ENCODE data around the gene CNN1.

Gene CNN1

DNA sequence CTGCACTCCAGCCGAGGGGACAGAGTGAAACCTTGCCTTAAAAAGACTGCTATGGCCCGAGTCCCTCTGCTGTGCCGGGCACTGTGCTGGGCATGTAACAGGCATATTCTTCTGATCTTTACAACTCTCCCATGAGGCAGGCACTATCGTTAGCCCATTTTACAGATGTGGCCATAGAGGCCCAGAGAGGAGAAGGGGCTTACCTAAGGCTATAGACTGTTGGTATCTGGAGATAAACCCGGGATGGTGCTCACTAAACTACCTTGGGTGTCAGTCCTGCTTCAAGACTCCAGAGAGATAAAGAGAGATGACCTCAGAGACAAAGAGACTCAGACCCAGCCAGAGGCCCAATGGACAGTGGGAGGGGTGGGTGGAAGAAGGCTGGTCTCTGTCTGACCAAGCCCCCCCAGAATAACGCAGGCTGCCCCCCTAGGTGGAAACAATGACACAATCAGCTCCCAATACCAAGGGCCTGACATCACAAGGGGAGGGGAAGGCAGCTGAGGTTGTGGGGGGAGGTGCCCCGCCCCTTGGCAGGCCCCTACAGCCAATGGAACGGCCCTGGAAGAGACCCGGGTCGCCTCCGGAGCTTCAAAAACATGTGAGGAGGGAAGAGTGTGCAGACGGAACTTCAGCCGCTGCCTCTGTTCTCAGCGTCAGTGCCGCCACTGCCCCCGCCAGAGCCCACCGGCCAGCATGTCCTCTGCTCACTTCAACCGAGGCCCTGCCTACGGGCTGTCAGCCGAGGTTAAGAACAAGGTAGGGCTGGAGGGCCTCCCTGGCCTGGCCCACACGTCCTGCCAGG, at the start of gene CNN1:
Gene CNN1 (plus strand): TSS at position 620 of the 805 bp plus-strand sequence. CDS start 77 bp downstream, at position 697.
- no peak for FAIRE-seq
- peak; percentile 80 for DNase-seq (ENCODE audit: insufficient read length, low spot score)

DNA sequence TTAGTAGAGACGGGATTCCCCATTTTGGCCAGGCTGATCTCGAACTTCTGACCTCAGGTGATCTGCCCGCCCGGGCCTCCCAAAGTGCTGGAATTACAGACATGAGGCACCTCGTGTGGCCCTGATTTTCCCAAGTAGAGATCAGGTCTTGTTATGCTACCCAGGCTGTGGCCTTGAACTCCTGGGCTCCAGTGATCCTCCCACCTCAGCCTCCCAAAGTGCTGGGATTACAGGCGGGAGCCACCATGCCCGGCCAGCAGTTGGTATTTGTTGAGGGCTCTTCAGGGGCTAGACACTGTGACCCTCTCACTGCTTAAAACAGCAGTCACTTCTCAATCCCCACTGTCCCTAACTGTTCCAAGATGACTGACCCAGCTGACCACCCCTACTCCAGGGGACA, 49.3 kb upstream of the CNN1 start:
- DNase-seq (ENCODE audit: insufficient read length, low spot score) (no peak), FAIRE-seq (no peak)

DNA sequence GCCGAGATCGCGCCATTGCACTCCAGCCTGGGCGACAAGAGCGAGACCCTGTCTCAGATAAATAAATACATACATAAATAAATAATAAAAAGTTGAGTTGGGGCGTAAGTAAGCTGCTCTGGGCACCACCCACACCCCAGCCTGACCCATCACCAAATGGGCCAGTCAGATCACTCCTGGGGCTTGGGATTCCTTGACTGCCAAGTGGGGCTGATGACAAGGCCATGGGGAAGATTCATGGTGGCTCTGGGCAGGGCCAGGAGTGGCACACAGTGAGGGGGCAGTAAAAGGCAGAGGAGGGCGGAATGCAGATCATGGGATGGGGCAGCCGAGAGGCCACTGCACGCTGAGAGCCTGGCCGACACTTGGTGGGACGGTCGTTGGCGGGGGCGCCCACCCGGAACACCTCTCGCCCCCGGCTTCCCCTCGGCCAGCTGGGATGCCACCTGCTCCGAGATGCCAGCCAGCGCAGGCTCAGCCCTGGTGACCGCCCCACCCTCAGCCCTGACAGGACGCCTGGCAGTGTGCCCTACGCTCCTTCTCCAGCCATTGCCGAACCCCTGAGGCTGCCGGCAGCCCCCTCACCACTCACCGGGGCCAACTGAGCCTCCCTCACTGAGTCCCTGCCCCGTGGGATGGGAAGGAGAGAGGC, 43.9 kb upstream of the CNN1 start:
- DNase-seq (ENCODE audit: insufficient read length, low spot score) (no peak), FAIRE-seq (no peak)

DNA sequence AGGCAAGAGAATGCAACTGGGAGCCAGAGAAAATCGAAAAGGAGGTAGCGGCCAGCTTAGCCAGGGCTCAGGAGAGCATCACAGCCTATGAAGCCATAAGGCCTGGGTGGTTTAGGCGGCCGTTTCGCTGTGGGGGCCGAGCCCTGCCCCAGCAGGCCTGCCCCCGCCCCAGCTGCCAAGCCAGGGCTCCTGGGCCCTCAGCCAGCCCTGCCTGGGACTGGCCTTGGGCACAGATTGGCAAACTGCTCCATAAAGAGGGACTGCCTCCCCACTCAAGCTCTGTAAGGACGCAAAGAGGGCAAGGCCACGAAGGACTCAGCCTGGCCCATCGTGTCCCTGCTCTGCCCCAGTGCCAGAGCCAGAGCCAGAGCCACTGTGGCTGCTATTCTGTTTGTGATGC, 43.2 kb upstream of the CNN1 start:
- no peak for DNase-seq (ENCODE audit: insufficient read length, low spot score)

DNA sequence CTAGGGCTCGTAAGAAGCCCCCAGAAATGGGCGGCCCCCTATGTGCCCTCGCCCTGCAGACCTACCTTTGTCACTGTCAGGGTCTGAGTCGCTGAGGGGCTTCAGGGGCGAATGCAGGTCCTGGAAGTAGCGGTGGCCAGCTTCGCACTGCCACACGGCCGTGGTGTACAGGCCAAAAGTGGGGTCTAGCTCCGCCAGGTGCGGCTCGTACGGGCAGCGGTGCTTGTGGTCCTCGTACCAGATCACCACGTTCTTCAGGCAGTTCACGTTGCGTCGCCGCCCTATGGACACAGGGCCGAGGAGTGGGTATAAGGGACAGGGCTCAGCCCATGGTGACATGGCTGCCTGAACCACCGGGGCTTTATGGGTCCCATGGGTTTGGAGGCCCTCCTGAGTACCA, 42.8 kb upstream of the CNN1 start:
- no peak for FAIRE-seq

More for the DNA sequence above, 43.2 kb upstream of the CNN1 start:
- FAIRE-seq: no peak

DNA sequence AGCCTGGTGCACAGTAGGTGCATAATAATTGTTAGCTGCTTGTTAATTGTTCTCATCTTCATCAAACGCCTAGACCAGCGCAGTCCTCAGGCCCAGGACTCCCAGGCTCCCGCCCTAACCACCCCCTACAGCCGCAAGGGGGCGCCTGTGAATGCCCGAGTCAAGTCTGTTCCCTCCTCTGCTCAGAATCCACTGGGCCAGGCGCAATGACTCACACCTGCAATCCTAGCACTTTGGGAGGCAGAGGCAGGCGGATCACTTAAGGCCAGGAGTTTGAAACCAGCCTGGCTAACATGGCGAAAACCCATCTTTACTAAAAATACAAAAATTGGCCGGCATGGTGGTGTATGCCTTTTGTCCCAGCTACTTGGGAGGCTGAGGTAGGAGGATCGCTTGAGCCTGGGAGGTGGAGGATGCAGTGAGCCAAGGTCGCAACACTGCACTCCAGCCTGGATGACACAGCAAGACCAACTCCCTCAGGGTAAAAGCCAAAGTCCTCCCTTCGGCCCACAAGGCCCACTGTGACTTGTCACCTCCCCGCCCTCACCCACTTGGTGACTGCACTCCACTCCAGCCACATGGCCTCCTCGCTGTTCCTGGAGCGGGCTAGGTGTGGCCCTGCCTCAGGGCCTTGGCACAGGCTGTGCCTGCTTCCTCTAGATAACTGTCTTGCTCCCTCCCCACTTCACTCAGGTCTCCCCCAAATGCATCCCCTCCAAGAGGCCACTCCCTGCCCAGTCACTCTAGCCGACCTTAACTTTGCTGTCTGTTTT, 42.1 kb upstream of the CNN1 start:
- FAIRE-seq: peak; percentile 85
- peak; percentile 80 for DNase-seq (ENCODE audit: insufficient read length, low spot score)

More for the DNA sequence above, 42.8 kb upstream of the CNN1 start:
- DNase-seq (ENCODE audit: insufficient read length, low spot score): no peak

DNA sequence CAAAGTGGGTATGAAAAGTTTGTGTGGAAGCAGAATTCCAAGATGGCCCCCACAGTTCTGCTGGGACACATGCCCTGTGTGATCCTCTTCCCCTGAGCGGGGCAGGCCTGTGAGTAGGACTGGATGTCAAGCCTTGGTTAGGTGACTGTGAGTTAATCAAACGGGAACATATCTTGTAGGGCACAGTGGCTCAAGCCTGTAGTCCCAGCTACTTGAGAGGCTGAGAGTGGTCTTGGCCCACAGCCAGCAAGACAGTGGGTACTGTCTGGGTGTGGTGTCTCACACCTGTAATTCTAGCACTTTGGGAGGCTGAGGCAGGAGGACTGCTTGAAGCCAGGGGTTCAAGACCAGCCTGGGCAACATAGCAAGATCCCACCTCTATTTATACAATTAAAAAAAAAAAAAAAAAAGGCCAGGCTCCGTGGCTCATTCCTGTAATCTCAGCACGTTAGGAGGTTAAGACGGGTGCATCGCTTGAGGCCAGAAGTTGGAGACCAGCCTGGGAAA, 39.4 kb upstream of the CNN1 start:
- no peak for DNase-seq (ENCODE audit: insufficient read length, low spot score)
- no peak for FAIRE-seq

DNA sequence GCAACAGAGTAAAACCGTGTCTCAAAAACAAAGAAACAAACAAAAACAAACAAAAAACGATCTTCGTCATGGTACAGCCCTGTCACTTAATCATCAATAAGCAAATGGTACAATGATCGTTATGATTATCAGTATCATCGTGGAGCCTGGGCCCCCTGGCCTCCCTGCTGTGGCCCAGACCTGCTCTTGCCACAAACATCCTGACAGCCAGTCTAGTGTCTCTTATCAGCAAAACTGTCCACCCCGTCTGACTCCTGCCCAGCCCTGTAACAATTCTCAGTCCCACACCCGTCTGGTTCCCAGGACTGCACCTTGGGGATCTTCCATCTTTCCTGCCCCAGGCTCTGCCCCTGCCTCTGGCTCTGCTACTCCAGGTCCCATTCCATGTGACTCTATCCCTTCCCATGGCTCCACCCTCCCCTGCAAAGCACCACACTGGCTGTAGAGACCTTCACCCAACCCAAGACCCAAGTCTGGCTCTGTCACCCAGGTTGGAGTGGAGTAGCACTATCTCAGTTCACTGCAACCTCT, 38.7 kb upstream of the CNN1 start:
- no peak for FAIRE-seq
- DNase-seq (ENCODE audit: insufficient read length, low spot score): no peak

DNA sequence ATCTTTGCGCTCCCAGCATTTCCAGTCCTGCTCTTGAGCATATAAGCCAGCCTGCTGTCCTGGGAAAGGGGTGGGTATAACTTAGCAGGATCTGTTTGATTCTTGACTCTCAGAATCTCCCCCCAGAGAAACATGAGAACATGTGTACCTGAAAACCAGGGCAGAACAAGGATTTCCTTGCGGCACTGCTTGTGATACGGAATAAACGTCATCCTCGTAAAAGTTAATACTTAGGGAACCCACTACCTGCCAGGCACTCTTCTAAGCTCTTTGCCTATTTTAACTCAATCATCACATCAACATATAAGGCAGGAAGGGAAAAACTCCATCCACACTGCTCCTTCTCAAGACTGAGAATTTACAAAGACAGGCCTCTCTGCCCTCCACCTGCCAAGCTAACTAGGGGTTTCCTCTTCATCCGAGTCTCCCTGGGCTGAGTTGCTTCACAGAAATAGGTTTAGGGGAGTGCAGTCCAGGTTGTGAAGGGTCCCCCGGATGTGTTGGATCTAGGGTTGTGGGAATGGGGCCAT, 34.1 kb upstream of the CNN1 start:
- FAIRE-seq: no peak
- DNase-seq (ENCODE audit: insufficient read length, low spot score): no peak

DNA sequence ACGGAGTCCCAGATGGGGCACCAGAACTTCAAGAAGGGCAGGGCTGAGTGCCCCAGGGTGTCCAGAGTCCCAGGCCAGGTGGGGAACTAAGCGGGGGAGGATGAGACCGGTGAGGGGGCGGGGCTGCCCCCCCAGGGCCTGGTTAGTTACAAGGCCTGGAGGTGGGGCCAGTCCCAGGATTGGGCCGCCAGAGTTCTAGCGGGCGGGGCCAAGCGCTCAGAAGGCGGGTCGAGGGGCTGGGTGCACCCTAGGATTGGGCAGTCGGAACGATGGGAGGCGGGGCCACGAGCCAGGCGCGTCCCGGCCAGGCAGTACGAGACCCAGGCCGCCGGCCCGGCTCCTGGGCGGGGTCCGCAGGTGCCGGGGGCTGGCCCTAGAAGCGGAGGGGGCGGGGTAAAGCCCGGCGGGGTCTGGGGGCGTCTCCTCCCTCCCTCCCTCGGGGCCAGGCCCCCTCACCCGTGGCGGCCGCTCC, 33.6 kb upstream of the CNN1 start:
- FAIRE-seq: peak; percentile 82
- DNase-seq (ENCODE audit: insufficient read length, low spot score): peak; percentile 95

DNA sequence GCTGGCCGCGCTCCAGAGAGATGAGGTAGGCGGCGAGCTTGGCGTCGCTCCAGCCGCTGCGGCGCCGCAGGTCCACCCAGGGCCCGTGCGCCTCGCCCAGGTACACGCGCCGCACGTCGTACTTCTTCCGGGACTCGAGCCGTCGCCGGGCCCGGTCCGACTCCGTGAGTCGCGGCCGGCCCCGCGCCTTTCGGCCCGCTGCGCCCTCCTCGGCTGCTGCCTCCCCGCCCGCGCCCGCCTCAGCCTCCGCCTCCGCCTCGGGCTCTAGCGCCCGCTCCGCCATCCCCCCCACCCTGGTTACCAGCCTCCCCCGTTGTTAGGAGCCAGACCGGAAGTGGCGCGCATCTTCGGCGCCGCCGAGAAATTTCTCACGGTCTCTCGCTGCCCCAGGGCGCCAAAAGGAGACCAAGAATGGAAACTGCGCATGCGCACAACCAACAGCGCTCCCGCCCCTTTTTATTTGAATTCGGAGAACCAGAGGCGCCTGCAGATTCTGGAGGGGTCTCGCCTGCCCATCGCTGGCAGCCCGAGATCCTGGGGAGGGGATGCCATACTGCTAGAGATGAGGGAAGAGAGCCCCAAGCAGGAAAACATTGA, 33.0 kb upstream of the CNN1 start, which contains the start of gene ZNF653:
Gene ZNF653 (minus strand): TSS at position 336 of the 597 bp plus-strand sequence. CDS start 53 bp downstream, at position 283.
- DNase-seq (ENCODE audit: insufficient read length, low spot score): peak; percentile 97
- FAIRE-seq: peak; percentile 88

DNA sequence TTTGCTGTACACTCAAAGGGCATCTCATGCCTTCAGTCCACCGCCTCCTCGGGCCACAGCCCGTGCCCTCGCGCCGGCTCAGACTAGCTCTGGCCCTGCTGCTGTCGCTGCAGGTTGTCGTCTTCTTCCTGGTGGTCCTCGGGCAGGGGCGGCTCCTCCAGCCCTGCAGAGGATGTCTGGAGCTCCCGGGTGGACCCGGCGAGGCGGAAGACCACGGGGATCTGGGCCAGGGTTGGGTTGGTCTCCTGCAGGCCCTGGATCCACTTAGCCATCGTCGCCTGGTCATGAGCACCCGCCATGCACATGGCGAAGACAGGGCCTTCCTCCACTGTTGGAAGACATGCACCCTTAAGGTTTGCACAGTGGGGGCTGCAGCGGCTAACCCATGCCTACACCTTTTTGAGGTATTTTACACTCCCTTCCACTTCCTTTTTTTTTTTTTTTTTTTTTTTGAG, 32.5 kb upstream of the CNN1 start:
- DNase-seq (ENCODE audit: insufficient read length, low spot score) (no peak), FAIRE-seq (no peak)

DNA sequence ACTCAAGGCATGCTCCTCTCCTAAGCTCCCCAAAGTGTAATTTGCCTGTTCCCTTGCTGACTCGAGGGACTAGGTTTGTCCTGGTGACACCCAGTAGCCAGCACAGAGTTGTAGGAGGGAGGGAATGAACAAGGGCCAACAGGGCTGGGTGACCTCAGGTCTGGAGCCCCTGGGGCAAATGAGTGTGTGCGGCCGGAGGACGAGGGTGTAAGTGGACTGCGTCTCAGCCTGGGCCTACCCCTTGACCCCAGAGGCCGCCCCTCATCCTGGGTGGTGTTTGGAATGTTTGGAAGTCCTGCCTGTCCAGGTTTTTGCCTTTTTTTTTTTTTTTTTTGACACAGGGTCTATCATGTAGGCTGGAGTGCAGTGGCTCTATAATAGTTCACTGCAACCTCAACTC, 31.7 kb upstream of the CNN1 start:
- FAIRE-seq: peak; percentile 13
- DNase-seq (ENCODE audit: insufficient read length, low spot score): no peak

DNA sequence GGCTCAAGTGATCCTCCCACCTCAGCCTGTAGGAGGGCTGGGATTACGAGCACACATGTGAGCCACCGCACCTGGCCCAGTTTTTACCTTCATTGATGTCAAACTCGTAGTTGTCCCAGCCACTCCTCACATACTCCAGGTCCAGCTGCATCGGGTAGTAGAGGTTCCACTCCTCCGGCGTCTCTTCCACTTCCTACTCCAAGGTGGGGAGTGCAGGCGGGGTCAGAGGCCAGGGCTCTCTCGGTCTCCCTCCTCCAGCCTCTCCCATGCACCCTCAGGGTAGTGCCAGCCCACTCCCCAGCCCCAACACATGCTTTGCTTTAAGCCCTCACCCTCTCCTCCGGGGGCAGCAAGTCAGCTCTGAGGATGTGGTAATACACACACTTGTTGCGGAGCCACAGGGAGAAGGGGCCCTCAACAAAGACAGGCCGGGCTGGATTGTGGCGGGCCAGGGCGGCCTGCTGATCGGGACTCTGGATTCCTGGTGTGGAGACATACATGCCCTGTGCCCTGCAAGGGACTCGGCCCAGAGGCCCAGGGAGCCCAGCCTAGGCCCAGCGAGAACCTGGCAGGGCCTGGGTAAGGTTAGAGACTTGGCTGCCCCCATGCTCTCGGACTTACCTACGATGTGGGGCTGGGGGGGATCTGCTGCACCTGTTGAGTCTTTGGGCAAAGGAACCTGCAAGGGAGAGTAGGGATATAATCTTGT, 31.1 kb upstream of the CNN1 start:
- FAIRE-seq (no peak), DNase-seq (ENCODE audit: insufficient read length, low spot score) (no peak)

DNA sequence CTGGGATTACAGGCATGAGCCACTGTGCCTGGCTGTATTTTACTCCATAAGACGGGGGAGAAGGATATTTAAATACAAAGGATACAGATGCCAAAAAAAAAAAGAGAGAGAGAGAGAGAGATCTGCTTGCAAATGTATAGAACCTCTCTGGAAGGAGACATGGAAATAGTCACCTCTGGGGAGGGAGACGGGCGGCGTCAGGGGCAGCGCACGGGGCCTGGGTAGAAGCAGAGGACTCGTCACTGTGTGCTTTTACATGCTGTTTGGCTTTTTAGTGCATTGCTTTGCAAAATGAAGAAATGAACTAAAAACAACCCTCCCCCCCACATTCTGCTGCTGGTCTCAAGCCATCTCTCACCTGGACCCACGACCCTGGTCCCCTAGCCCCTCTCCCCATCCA, 28.2 kb upstream of the CNN1 start:
- no peak for DNase-seq (ENCODE audit: insufficient read length, low spot score)

DNA sequence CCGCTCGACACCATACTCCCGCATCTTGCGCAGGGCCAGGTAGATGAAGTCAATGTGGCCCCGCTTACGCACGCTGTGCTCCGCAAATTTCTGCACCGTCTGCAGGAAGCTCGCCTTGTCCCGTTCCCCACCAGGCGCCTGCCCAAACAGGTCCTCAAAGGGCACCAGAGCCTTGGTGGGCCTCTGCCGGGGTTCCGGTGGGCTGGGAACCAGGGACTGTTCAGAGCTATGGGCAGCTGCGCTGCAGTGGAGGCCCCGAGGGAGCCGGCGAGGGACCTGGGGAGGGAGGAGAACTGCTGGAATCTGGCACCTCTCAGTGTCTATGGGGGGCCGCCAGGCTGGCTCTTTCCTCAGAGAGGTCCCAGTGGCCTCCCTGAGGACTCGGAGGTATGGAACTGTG, 24.7 kb upstream of the CNN1 start:
- no peak for DNase-seq (ENCODE audit: insufficient read length, low spot score)
- FAIRE-seq: no peak

More for the DNA sequence above, 28.2 kb upstream of the CNN1 start:
- FAIRE-seq: no peak

DNA sequence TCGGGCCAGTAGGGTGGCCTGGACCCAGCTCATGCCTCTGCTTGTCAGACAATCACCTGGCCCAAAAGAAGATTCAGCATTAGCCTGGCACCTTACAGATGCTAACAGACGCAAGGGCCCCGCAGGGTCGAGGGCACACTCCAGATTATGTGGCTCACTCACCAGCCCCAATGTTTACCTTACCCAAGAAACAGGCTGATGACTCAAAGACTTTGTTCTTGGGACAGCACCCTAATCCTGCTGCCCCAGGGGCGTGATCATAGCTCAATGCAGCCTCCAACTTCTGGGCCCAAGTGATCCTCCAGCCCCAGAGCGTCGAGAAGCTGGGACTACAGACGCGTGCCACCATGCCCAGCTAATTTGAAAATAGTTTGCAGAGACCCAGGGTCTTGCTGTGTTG, 19.5 kb upstream of the CNN1 start:
- no peak for FAIRE-seq
- DNase-seq (ENCODE audit: insufficient read length, low spot score): no peak

DNA sequence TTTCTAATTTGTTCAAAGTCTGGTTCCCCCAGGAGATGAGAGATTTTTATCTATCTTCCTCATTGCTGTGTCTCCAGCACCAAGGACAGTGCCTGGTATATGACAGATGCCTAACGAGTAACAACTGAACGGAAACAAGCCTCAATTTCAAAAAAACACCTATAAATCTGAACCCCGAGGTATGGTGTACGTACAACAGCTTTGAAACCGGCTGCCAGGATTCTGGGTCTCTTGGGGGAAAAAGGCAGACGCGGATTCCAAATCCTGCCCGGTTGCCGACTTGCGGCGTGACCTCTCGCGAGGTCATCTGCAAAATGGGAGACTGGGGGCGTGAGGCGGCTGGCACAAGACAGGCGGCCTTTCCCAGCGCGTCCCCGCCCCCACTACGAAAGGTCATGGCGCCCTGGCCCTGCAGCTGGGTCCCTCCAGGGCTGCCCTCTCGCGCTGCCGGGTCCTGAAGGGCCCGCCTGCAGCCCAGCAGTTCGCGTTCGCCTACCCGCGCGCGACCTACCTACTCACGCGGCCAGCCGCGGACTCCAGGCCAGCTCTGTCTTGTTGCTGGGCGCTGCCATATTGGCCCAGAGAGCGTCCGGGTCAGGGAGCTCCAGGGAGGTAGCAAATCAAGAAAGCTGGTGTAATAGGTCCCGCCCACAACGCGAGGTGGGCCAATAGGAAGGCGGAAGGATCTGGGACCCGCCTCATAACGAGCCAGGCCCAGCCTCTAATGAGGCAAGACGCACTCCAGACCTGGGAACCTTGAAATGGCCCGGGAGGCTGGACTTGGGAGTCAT, 9.9 kb upstream of the CNN1 start, which contains the start of gene ECSIT:
Gene ECSIT (minus strand): TSS at position 584 of the 791 bp plus-strand sequence. CDS start 9,964 bp downstream, outside the sequence.
- DNase-seq (ENCODE audit: insufficient read length, low spot score): peak; percentile 98
- no peak for FAIRE-seq
